ENCODE results near the gene CNTN6. TPM values are rescaled to one million over a fixed set of nuclear protein-coding genes. Genes with fewer than 3 reads are reported as not detected.
A peak's percentile ranks its signal among the peaks of the same experiment; 100 is the strongest.

CNTN6 gene
- polyA plus RNA-seq, 4 donors: 1.8 to 2.9 (median 2.8) TPM

DNA sequence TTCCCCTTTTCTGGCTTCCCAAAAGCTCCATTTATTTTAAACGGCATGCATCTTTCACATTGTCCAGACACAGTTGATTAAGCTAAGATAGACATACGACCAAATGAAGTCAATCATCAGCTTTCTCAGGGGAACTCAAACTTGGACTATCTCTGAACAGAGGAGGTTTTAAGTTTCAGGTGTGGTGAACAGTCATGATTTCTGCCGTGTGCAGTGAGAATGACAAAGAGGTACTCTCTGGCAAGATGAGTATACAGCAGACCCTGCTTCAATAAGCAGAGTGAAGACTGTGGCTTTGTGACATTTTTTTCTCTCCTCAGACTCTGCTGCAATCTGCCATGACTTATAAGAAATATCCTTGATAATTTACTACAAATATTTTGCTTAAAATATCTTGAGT lies 307.7 kb downstream of the CNTN6 start:
- DNase-seq (ENCODE audit: low read depth in 4 of 4, low spot score in 2 of 4): no peak

GRCh38 chr3:1404270-1404962 lies 311.6 kb downstream of the CNTN6 start:
- DNase-seq (ENCODE audit: low read depth in 4 of 4, low spot score in 2 of 4): no peak

DNA sequence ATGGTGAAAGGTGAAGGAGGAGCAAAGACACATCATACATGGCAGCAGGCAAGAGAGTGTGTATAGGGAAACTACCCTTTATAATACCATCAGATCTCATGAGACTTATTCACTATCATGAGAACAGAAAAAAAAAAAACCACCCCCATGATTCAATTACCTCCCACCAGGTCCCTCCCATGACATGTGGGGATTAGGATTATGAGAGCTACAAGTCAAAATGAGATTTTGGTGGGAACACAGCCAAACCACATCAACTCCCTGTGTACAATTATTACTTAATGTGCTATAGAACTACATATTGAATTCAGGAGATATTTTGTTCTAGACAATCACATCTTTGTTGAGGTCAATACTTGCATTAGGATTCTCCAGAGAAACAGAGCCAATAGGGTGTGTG lies 313.4 kb downstream of the CNTN6 start:
- no peak for DNase-seq (ENCODE audit: low read depth in 4 of 4, low spot score in 2 of 4)

GRCh38 chr3:1421577-1421976 lies 328.8 kb downstream of the CNTN6 start:
- no peak for DNase-seq (ENCODE audit: low read depth in 4 of 4, low spot score in 2 of 4)

GRCh38 chr3:1423566-1424089 lies 330.8 kb downstream of the CNTN6 start:
- no peak for DNase-seq (ENCODE audit: low read depth in 4 of 4, low spot score in 2 of 4)

DNA sequence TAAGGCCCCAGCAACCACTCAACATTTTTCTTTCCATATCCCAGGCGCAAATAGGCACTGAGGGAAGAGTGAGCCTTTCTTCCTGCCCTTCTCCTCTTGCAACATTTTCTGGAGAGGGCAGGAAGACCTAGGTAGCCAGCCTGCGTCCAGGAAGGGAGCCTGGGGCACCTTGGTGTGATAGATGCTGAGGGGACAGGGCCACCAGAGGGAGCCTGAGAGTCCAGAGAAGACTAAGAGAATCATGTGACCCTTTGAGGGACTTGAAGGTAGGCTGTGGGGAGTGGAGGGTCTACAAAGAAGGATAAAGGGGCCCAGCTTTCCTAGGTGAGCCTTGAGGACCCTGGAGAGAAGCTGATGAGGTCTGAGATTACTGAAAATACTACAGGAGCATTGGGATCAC lies 346.6 kb downstream of the CNTN6 start:
- no peak for DNase-seq (ENCODE audit: low read depth in 4 of 4, low spot score in 2 of 4)

DNA sequence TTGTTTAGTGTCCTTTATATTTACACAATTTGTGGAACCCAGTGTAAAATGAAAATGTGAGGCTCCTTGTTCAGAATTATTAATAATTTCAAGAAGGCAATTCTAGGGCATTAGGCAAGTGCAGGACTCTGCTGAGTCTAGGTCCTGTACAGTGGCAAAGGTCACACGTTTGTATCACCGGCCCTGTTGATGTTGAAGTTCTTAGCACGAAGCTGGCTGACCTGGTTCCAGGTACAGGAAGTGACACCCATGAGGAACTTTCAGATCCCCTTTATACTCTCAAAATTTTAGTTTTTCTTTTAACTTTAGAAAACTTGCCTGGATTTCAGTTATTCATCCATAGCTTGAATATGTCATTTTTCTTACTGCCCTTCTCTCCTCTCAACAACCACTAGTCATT lies 349.4 kb downstream of the CNTN6 start:
- no peak for DNase-seq (ENCODE audit: low read depth in 4 of 4, low spot score in 2 of 4)

DNA sequence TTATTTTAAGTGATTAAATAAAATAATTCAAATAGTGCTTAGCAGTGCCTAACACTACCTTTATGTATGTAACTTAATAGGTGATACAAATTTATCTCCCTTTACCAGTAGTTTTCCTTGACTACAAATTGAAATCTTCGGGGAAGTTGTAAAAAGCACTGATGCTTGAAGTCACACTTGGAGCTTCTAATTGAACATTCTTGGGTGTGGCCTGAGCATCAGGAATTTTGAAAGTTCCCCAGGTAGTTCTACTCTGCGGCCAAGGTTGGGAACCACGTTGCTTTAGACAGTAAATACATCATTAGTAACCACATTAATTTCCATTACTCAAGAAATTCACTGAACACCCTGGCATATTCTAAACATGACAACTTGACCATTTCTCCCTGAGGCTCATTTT lies 351.4 kb downstream of the CNTN6 start:
- DNase-seq (ENCODE audit: low read depth in 4 of 4, low spot score in 2 of 4): peak in 1 of 4 donors; percentile 29

GRCh38 chr3:1446531-1446930 lies 353.7 kb downstream of the CNTN6 start:
- DNase-seq (ENCODE audit: low read depth in 4 of 4, low spot score in 2 of 4): no peak

GRCh38 chr3:1447452-1447851 lies 354.6 kb downstream of the CNTN6 start:
- no peak for DNase-seq (ENCODE audit: low read depth in 4 of 4, low spot score in 2 of 4)

- DNase-seq (ENCODE audit: low read depth in 4 of 4, low spot score in 2 of 4): no peak
Measured at GRCh38 chr3:1448443-1448842, 355.6 kb downstream of the CNTN6 start.

Data from left renal cortex interstitium (tissue), 4 donors.